HCT116 (cell line): ENCODE measurements around the gene IQGAP2.

Experiments used
- CEBPB ChIP-seq: IDR thresholded peaks from 2 replicates; pipeline ENCODE4 v1.6.1; 2012; ENCODE audit warnings: low read depth
- EGR1 ChIP-seq: IDR thresholded peaks from 2 replicates; pipeline ENCODE4 v1.6.1; 2012; ENCODE audit warnings: low read depth
- EZH2 ChIP-seq: fragments of 200-600 bp; sonication (generic); IDR thresholded peaks from 2 replicates; pipeline ENCODE4 v1.6.1; 2017; ENCODE audit warnings: antibody characterized with exemption, mixed run types
- EZH2phosphoT487 ChIP-seq: fragments of 200-600 bp; IDR thresholded peaks from 2 replicates; pipeline ENCODE4 v1.6.1; 2018; ENCODE audit warnings: antibody characterized with exemption, borderline replicate concordance
- MAX ChIP-seq: IDR thresholded peaks from 2 replicates; pipeline ENCODE4 v1.6.1; 2012
- POLR2A ChIP-seq: IDR thresholded peaks from 2 replicates; pipeline ENCODE4 v1.7.0; 2011; ENCODE audit warnings: borderline replicate concordance; ENCODE audit not compliant: insufficient read depth, insufficient read length; ENCODE audit errors: extremely low read depth
- POLR2AphosphoS5 ChIP-seq: IDR thresholded peaks from 2 replicates; pipeline ENCODE4 v1.6.1; 2011; ENCODE audit warnings: mild to moderate bottlenecking, low read depth, low read length, moderate library complexity
- SP1 ChIP-seq: IDR thresholded peaks from 2 replicates; pipeline ENCODE4 v1.6.1; 2012; ENCODE audit warnings: low read depth
- TCF7L2 ChIP-seq: IDR thresholded peaks from 2 replicates; pipeline ENCODE4 v1.7.0; 2011; ENCODE audit warnings: borderline replicate concordance, inconsistent platforms; ENCODE audit not compliant: insufficient read depth, insufficient read length; ENCODE audit errors: extremely low read depth
- YY1 ChIP-seq: IDR thresholded peaks from 2 replicates; pipeline ENCODE4 v1.6.1; 2011; ENCODE audit warnings: low read length, low read depth, moderate library complexity, mild to moderate bottlenecking; ENCODE audit not compliant: insufficient replicate concordance; ENCODE audit errors: extremely low read depth
- ZFX ChIP-seq: fragments of 450-650 bp; IDR thresholded peaks from 2 replicates; pipeline ENCODE4 v1.6.1; 2017
- TF ChIP-seq, protein P1 (sequence below), 3 experiments: fragments of 200-600 bp in 1 of 3; sonication (generic) in 1 of 3; IDR thresholded peaks in 2 of 3; conservative IDR thresholded peaks in 1 of 3; 2 replicates each; pipeline ENCODE4 v1.5.1; 2012 to 2017; ENCODE audit warnings: low read depth in 2 of 3, low read length in 2 of 3, antibody characterized with exemption in 1 of 3, borderline replicate concordance in 1 of 3, control low read depth in 1 of 3, mild to moderate bottlenecking in 1 of 3, mixed read lengths in 1 of 3, mixed run types in 1 of 3, moderate library complexity in 1 of 3; ENCODE audit not compliant: insufficient read depth in 1 of 3
- TF ChIP-seq, protein P2 (sequence below): IDR thresholded peaks from 2 replicates; pipeline ENCODE4 v1.6.1; 2012

GRCh38 chr5:76384189-76384588 is 18.9 kb upstream of the IQGAP2 start:
- TF ChIP-seq, protein P1, sequence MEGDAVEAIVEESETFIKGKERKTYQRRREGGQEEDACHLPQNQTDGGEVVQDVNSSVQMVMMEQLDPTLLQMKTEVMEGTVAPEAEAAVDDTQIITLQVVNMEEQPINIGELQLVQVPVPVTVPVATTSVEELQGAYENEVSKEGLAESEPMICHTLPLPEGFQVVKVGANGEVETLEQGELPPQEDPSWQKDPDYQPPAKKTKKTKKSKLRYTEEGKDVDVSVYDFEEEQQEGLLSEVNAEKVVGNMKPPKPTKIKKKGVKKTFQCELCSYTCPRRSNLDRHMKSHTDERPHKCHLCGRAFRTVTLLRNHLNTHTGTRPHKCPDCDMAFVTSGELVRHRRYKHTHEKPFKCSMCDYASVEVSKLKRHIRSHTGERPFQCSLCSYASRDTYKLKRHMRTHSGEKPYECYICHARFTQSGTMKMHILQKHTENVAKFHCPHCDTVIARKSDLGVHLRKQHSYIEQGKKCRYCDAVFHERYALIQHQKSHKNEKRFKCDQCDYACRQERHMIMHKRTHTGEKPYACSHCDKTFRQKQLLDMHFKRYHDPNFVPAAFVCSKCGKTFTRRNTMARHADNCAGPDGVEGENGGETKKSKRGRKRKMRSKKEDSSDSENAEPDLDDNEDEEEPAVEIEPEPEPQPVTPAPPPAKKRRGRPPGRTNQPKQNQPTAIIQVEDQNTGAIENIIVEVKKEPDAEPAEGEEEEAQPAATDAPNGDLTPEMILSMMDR (IDR thresholded peaks at IDR 0.05 in 2 of 3, conservative IDR thresholded peaks at IDR 0.05 in 1 of 3; ENCODE audit: borderline replicate concordance in 1 of 3, insufficient read depth in 1 of 3, low read depth in 2 of 3, low read length in 2 of 3): no peak
- no peak for TF ChIP-seq POLR2A
- TF ChIP-seq POLR2AphosphoS5: no peak
- TF ChIP-seq CEBPB: no peak
- no peak for TF ChIP-seq EGR1
- TF ChIP-seq ZFX: no peak
- TF ChIP-seq EZH2: no peak
- TF ChIP-seq EZH2phosphoT487: no peak
- TF ChIP-seq SP1: no peak
- TF ChIP-seq MAX: no peak
- no peak for TF ChIP-seq TCF7L2
- TF ChIP-seq, protein P2, sequence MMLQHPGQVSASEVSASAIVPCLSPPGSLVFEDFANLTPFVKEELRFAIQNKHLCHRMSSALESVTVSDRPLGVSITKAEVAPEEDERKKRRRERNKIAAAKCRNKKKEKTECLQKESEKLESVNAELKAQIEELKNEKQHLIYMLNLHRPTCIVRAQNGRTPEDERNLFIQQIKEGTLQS: no peak
- no peak for TF ChIP-seq YY1
